Measurements from ENCODE around the gene TAGLN. TPM values are rescaled to one million over a fixed set of nuclear protein-coding genes. Genes with fewer than 3 reads are reported as not detected.

TAGLN gene
- total and polyA plus RNA-seq, 2 experiments from 2014 or later, result 82.5 to 1,052 TPM

DNA sequence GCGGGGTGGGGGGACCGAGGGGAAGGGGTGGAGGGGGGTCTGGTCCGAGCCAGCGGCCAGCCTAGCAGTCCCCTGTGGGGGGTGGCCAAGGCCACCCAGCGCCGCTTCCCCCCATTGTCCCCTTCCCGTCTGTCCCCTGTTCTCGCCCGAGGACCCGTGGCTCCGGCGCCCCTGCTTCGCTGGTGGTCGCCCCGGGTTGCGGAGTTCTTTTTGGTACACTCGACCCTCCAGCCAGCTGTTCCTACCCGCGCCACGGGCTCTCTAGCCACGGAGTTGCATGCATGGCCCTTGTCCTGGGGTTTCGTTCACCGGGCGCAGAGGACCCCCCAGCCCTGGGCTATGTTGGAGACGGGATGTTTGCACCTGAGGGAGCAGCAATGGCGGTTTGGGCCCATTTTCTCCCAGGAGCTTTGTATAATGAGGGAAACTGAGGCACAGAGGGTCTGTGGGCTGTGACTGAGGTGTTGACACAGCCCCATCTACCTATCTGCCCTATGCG, 33.8 kb downstream of the TAGLN start:
- no peaks in the 10 kb centered on the region for H3K27me3 ChIP-seq
- H3K27ac ChIP-seq, result peak overlapping the region; percentile 88
- H3K9me3 ChIP-seq (ENCODE audit: low read depth), result no peaks in the 10 kb centered on the region
- TF ChIP-seq, protein P1, sequence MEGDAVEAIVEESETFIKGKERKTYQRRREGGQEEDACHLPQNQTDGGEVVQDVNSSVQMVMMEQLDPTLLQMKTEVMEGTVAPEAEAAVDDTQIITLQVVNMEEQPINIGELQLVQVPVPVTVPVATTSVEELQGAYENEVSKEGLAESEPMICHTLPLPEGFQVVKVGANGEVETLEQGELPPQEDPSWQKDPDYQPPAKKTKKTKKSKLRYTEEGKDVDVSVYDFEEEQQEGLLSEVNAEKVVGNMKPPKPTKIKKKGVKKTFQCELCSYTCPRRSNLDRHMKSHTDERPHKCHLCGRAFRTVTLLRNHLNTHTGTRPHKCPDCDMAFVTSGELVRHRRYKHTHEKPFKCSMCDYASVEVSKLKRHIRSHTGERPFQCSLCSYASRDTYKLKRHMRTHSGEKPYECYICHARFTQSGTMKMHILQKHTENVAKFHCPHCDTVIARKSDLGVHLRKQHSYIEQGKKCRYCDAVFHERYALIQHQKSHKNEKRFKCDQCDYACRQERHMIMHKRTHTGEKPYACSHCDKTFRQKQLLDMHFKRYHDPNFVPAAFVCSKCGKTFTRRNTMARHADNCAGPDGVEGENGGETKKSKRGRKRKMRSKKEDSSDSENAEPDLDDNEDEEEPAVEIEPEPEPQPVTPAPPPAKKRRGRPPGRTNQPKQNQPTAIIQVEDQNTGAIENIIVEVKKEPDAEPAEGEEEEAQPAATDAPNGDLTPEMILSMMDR (IDR thresholded peaks at IDR 0.05; ENCODE audit: low read depth, low read length), result no peak
- H3K36me3 ChIP-seq, result peaks cover 6% of the 10 kb centered on the region
- no peaks in the 10 kb centered on the region for H3K4me1 ChIP-seq (ENCODE audit: low read depth)
- DNase-seq (ENCODE audit: low read depth in 1 of 2, low spot score in 1 of 2), result peak in 1 of 2 donors; percentile 38
- peak overlapping the region; percentile 99 for H3K4me3 ChIP-seq

DNA sequence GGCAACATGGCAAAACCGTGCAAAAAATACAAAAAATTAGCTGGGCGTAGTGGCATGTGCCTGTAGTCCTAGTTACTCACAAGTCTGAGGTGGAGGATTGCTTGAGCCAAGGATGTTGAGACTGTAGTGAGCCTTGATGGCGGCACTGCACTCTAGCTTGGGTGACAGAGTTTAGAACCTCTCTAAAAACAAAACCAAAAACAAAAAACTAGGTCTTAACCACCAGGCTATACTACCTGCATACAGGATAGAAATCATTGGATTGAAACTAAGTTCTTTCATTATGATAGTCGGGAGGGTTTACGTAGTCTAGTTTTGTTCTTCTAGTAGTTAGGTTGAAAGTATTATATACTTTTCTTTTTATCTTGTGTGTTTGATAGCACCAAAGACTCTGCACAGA, 39.1 kb downstream of the TAGLN start:
- no peaks in the 10 kb centered on the region for H3K4me1 ChIP-seq (ENCODE audit: low read depth)

DNA sequence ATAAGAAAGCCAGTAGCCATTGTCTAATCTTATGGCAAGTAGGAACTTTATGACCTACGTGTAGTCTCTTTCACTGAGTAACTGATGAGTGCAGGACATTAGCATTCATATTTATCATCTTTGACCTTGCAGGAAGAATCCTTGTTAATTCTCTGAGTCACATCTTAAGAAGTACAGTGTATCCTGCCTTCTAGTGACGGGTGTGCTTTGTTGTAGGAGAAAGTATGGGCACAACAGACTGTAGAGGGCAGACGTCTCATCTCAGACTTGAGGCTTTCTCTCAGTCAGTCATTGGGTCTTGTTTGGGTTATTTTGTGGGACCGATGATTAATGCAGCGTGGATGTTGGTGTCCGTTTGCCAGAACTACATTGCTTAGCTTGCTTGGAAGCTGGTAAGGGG, 40.1 kb downstream of the TAGLN start:
- Histone ChIP-seq H3K36me3 (peaks cover 21% of the 10 kb centered on the region), H3K9me3 (ENCODE audit: low read depth) (no peaks in the 10 kb centered on the region), H3K27ac (no peak overlapping the region), H3K4me3 (no peak overlapping the region), H3K27me3 (no peaks in the 10 kb centered on the region), H3K4me1 (ENCODE audit: low read depth) (no peaks in the 10 kb centered on the region)
- TF ChIP-seq, protein P1 (IDR thresholded peaks at IDR 0.05; ENCODE audit: low read depth, low read length), result peak; percentile 74
- peak in 1 of 2 donors; percentile 91 for DNase-seq (ENCODE audit: low read depth in 1 of 2, low spot score in 1 of 2)

More for the DNA sequence above, 39.1 kb downstream of the TAGLN start:
- Histone ChIP-seq H3K27ac (no peak overlapping the region), H3K36me3 (peaks cover 12% of the 10 kb centered on the region), H3K9me3 (ENCODE audit: low read depth) (no peaks in the 10 kb centered on the region), H3K4me3 (no peak overlapping the region), H3K27me3 (no peaks in the 10 kb centered on the region)
- DNase-seq (ENCODE audit: low read depth in 1 of 2, low spot score in 1 of 2), result no peak
- TF ChIP-seq, protein P1 (IDR thresholded peaks at IDR 0.05; ENCODE audit: low read depth, low read length), result no peak

DNA sequence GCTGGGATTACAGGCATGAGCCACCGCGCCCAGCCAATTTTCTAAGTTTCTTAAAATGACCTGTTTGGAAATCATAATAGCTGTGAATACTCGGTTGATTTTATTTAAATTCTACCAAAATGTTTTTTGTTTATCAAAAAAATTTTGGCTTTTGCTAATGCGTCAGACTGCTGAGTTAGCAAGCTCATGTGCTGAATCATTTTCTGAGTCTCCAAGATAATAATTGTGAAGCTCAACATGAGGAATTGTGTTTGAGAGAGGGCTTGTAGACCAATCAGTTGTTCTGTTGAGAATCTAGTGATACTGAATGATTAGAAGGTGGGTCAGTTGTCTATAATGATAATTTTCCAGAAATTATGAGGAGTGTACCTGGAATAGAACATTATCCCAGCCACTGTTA, 49.2 kb downstream of the TAGLN start:
- peaks cover 49% of the 10 kb centered on the region for H3K36me3 ChIP-seq
- H3K4me3 ChIP-seq, result no peak overlapping the region
- H3K9me3 ChIP-seq (ENCODE audit: low read depth), result no peaks in the 10 kb centered on the region
- DNase-seq (ENCODE audit: low read depth in 1 of 2, low spot score in 1 of 2), result no peak
- H3K4me1 ChIP-seq (ENCODE audit: low read depth), result no peaks in the 10 kb centered on the region
- TF ChIP-seq, protein P1 (IDR thresholded peaks at IDR 0.05; ENCODE audit: low read depth, low read length), result no peak
- H3K27ac ChIP-seq, result no peak overlapping the region
- H3K27me3 ChIP-seq, result no peaks in the 10 kb centered on the region

DNA sequence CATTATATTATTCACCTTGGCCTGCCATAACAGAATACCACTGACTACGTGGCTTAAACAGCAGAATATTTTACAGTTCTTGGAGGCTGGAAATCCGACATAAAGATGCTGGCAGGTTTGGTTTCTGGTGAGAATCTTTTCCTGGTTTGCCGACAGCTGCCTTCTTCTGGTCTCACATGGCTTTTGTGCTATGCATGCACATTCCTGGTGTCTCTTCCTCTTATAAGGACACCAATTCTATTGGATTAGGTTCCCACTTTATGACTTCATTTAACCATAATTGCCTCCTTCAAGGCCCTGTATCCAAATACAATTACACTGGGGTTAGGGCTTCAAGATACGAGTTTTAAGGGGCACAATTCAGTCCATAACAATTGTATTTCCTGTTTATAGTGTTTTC, 50.4 kb downstream of the TAGLN start:
- H3K36me3 ChIP-seq, result peaks cover 51% of the 10 kb centered on the region
- no peak overlapping the region for H3K27ac ChIP-seq
- no peak for DNase-seq (ENCODE audit: low read depth in 1 of 2, low spot score in 1 of 2)
- TF ChIP-seq, protein P1 (IDR thresholded peaks at IDR 0.05; ENCODE audit: low read depth, low read length), result no peak
- no peaks in the 10 kb centered on the region for H3K27me3 ChIP-seq
- no peak overlapping the region for H3K4me3 ChIP-seq
- H3K4me1 ChIP-seq (ENCODE audit: low read depth), result no peaks in the 10 kb centered on the region
- H3K9me3 ChIP-seq (ENCODE audit: low read depth), result no peaks in the 10 kb centered on the region
